Measurements from ENCODE around the gene HSF4. TPM values are rescaled to one million over a fixed set of nuclear protein-coding genes. Genes with fewer than 3 reads are reported as not detected.

Gene HSF4
- total RNA-seq, 2 experiments from 2014 or later, result 8.1 to 17.0 TPM

DNA sequence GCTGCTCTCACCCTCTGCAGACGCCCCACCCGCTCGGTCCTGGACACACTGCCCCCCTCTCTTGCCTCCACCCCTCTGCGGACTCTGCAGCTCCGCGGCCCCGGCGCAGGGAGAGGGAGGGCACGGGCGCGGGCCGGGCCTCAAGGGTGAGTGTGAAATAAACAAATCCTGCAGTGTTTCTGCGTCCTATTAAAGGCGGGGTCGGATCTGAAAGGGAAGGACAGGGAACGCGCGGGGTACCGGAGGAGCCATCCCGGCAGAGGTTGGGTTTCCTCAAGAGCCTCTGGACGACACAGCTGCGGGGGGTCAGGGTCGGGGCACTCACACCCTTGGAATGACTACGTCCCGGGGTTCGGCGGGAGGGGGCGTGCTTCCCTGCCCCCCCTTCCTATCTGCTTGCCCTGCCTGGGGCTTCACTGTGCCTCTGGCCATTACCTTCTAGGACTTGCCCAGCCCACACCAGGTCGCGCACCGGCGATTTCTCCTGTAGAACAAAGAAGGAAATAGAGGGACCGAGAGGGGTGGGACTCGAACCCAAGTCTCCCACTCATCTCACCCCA is 466 bp upstream of the HSF4 start:
- no TSS peak for BruUV-seq (replicated peaks)
- Histone ChIP-seq H3K4me1 (ENCODE audit: insufficient read depth, low read length, poor library complexity, severe bottlenecking) (peaks cover 6% of the 10 kb centered on the region), H3K4me2 (ENCODE audit: low read length) (no peak overlapping the region), H3K79me2 (ENCODE audit: insufficient read depth, low read depth, low read length) (no peaks in the 10 kb centered on the region), H3K27ac (ENCODE audit: low read depth, low read length, poor library complexity, severe bottlenecking) (no peak overlapping the region), H3K9me3 (ENCODE audit: low read length) (no peaks in the 10 kb centered on the region), H3K9me2 (ENCODE audit: insufficient read depth, low read length) (no peaks in the 10 kb centered on the region), H2AFZ (ENCODE audit: low read length) (no peak overlapping the region), H3K4me3 (ENCODE audit: low read depth, low read length, poor library complexity, severe bottlenecking) (no peak overlapping the region), H3K36me3 (ENCODE audit: insufficient read depth, low read length) (no peaks in the 10 kb centered on the region), H4K20me1 (ENCODE audit: insufficient read depth, low read length) (no peaks in the 10 kb centered on the region)
- DNase-seq (ENCODE audit: low spot score), result no peak
- TF ChIP-seq, protein P1, sequence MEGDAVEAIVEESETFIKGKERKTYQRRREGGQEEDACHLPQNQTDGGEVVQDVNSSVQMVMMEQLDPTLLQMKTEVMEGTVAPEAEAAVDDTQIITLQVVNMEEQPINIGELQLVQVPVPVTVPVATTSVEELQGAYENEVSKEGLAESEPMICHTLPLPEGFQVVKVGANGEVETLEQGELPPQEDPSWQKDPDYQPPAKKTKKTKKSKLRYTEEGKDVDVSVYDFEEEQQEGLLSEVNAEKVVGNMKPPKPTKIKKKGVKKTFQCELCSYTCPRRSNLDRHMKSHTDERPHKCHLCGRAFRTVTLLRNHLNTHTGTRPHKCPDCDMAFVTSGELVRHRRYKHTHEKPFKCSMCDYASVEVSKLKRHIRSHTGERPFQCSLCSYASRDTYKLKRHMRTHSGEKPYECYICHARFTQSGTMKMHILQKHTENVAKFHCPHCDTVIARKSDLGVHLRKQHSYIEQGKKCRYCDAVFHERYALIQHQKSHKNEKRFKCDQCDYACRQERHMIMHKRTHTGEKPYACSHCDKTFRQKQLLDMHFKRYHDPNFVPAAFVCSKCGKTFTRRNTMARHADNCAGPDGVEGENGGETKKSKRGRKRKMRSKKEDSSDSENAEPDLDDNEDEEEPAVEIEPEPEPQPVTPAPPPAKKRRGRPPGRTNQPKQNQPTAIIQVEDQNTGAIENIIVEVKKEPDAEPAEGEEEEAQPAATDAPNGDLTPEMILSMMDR (conservative IDR thresholded peaks at IDR 0.05; ENCODE audit: low read length), result no peak
- TF ChIP-seq EZH2phosphoT487 (IDR thresholded peaks at IDR 0.05; ENCODE audit: borderline replicate concordance, low read depth, low read length), result no peak
- CTCF ChIA-PET (ENCODE audit: unreplicated experiment), result interaction anchor here (0.6 kb wide), 1 partner anchor 63 kb away, joined by 3 read pairs; no protein-coding TSS in a partner anchor
- intact Hi-C loops (cut with micrococcal nuclease; ENCODE audit: unreplicated experiment), result no loop called here
- POLR2A ChIA-PET, result no interaction called here

DNA sequence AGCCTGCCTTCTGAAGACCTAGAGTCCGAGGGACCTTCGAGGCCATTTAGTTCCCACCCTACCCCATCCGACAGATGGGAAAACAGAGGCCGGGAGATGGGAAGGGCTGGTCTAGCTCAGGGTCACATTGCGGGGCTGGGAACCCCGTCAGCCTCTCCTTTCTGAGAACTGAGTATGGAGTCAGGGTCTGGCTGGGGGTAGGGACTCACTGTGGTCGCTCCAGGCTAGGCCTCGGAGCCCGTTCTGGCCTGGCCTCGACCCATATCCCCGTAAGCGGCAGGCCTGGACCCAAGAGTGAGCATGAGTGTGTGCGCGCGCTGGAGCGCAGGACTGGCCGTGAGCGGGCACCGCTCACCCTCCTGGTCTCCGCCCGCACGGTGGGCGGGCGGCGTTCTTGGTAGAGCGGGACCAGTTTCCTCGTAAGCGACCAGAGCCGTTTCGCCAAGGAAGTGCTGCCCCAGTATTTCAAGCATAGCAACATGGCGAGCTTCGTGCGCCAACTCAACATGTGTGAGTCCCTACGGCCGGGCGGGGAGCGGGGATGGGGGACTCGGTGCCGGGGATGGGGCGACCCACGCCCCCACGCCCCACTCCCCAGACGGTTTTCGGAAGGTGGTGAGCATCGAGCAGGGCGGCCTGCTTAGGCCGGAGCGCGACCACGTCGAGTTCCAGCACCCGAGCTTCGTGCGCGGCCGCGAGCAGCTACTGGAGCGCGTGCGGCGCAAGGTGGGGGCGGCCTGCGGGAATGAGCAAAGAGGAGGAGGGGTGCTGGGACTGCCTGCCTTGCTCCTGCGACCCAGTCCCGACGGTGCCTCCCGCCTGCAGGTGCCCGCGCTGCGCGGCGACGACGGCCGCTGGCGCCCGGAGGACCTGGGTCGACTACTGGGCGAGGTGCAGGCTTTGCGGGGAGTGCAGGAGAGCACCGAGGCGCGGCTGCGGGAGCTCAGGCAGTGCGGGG is 855 bp downstream of the HSF4 start:
- DNase-seq (ENCODE audit: low spot score), result no peak
- Histone ChIP-seq H3K9me3 (ENCODE audit: low read length) (no peaks in the 10 kb centered on the region), H3K4me1 (ENCODE audit: insufficient read depth, low read length, poor library complexity, severe bottlenecking) (peaks cover 8% of the 10 kb centered on the region), H3K9me2 (ENCODE audit: insufficient read depth, low read length) (no peaks in the 10 kb centered on the region), H3K4me2 (ENCODE audit: low read length) (no peak overlapping the region), H3K36me3 (ENCODE audit: insufficient read depth, low read length) (no peaks in the 10 kb centered on the region), H4K20me1 (ENCODE audit: insufficient read depth, low read length) (no peaks in the 10 kb centered on the region), H3K79me2 (ENCODE audit: insufficient read depth, low read depth, low read length) (no peaks in the 10 kb centered on the region), H3K4me3 (ENCODE audit: low read depth, low read length, poor library complexity, severe bottlenecking) (no peak overlapping the region), H2AFZ (ENCODE audit: low read length) (no peak overlapping the region), H3K27ac (ENCODE audit: low read depth, low read length, poor library complexity, severe bottlenecking) (no peak overlapping the region)
- ChIA-PET POLR2A (no interaction called here), CTCF (ENCODE audit: unreplicated experiment) (interaction anchor here (0.6 to 0.7 kb wide), 2 partner anchors 27 to 79 kb away, joined by 3 read pairs; no protein-coding TSS in a partner anchor)
- no TSS peak for BruUV-seq (replicated peaks)
- intact Hi-C loops (cut with micrococcal nuclease; ENCODE audit: unreplicated experiment), result no loop called here
- TF ChIP-seq EZH2phosphoT487 (IDR thresholded peaks at IDR 0.05; ENCODE audit: borderline replicate concordance, low read depth, low read length), result no peak

DNA sequence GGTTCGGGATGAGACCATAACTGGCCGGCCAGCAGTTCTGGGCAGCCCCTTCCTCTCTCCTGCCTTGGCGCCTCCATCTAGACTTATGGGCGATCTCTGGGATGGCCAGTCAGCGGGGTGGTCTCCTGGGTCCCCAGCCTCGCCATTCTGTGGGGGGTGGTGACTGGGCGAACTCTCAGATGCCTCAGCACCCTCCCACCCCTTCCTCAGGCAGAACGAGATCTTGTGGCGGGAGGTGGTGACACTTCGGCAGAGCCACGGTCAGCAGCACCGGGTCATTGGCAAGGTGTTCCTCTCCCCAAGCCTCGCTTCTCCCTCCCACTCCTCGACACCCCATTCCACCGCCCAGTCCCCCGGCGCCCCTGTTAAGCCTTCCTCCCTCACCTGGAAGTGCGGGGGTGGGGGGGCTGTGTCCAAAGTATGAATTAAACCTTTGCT is 1.6 kb downstream of the HSF4 start:
- H4K20me1 ChIP-seq (ENCODE audit: insufficient read depth, low read length), result no peaks in the 10 kb centered on the region
- intact Hi-C loops (cut with micrococcal nuclease; ENCODE audit: unreplicated experiment), result no loop called here
- peaks cover 12% of the 10 kb centered on the region for H3K4me1 ChIP-seq (ENCODE audit: insufficient read depth, low read length, poor library complexity, severe bottlenecking)
- no peaks in the 10 kb centered on the region for H3K9me2 ChIP-seq (ENCODE audit: insufficient read depth, low read length)
- CTCF ChIA-PET (ENCODE audit: unreplicated experiment), result interaction anchor here (0.6 kb wide), 1 partner anchor 78 kb away, joined by 3 read pairs; no protein-coding TSS in a partner anchor
- no peaks in the 10 kb centered on the region for H3K9me3 ChIP-seq (ENCODE audit: low read length)
- no TSS peak for BruUV-seq (replicated peaks)
- H3K79me2 ChIP-seq (ENCODE audit: insufficient read depth, low read depth, low read length), result no peaks in the 10 kb centered on the region
- no peak overlapping the region for H2AFZ ChIP-seq (ENCODE audit: low read length)
- H3K27ac ChIP-seq (ENCODE audit: low read depth, low read length, poor library complexity, severe bottlenecking), result no peak overlapping the region
- no peak for DNase-seq (ENCODE audit: low spot score)
- H3K4me2 ChIP-seq (ENCODE audit: low read length), result no peak overlapping the region
- no peaks in the 10 kb centered on the region for H3K36me3 ChIP-seq (ENCODE audit: insufficient read depth, low read length)
- TF ChIP-seq, protein P1 (conservative IDR thresholded peaks at IDR 0.05; ENCODE audit: low read length), result no peak
- no peak for TF ChIP-seq EZH2phosphoT487 (IDR thresholded peaks at IDR 0.05; ENCODE audit: borderline replicate concordance, low read depth, low read length)
- POLR2A ChIA-PET, result no interaction called here
- no peak overlapping the region for H3K4me3 ChIP-seq (ENCODE audit: low read depth, low read length, poor library complexity, severe bottlenecking)
